Measurements from ENCODE around the gene ZSWIM1. TPM values are rescaled to one million over a fixed set of nuclear protein-coding genes. Genes with fewer than 3 reads are reported as not detected.

The ZSWIM1 gene
- total and polyA plus RNA-seq, 2 of the 13 experiments (the other 11 are each of a cell fraction or from before 2014, with no cell fraction given): 9.5 to 11.7 TPM

DNA sequence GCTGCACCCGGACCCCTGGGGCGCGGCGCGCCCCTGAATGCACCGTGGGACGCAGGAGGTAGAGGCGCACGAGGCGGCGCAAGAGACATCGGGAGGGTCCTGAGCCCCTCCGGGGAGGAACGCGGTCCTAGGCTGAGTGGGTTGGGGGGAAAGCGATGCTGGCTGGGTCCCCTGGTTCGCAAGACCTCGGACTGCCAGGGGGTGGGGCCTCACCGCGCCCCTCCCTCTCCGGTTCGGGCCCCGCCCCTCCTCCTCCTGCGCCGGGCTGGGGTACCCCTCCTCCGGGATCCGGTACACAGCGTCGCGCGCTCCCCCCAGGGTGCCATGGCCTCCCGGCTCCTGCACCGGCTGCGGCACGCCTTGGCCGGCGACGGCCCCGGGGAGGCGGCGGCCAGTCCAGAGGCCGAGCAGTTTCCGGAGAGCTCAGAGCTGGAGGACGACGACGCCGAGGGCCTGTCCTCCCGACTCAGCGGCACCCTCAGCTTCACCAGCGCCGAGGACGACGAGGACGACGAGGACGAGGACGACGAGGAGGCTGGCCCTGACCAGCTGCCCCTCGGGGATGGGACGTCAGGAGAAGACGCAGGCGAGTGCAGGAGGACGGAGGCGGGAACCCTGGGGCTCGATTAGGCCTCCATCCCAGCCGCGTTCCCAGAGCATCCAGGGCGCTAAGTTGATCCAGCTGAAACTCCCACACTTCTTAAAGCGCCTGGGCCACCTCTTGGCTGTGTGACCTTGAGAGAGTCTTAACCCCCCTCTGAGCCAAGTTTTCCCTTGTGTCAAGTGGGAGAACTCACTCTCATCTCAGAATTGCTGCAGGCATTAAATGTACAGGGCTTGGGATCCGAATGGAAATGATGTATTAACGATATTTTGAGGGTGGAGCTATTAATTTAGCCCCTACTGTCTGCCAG is 46.9 kb upstream of the ZSWIM1 start (continued):
- TF ChIP-seq, protein P1, sequence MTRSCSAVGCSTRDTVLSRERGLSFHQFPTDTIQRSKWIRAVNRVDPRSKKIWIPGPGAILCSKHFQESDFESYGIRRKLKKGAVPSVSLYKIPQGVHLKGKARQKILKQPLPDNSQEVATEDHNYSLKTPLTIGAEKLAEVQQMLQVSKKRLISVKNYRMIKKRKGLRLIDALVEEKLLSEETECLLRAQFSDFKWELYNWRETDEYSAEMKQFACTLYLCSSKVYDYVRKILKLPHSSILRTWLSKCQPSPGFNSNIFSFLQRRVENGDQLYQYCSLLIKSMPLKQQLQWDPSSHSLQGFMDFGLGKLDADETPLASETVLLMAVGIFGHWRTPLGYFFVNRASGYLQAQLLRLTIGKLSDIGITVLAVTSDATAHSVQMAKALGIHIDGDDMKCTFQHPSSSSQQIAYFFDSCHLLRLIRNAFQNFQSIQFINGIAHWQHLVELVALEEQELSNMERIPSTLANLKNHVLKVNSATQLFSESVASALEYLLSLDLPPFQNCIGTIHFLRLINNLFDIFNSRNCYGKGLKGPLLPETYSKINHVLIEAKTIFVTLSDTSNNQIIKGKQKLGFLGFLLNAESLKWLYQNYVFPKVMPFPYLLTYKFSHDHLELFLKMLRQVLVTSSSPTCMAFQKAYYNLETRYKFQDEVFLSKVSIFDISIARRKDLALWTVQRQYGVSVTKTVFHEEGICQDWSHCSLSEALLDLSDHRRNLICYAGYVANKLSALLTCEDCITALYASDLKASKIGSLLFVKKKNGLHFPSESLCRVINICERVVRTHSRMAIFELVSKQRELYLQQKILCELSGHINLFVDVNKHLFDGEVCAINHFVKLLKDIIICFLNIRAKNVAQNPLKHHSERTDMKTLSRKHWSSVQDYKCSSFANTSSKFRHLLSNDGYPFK (CRISPR knock-in tag; IDR thresholded peaks at IDR 0.05; ENCODE audit: borderline replicate concordance): peak; percentile 15; the same call in 1 of the 2 replicates
- TF ChIP-seq SRSF9 (IDR thresholded peaks at IDR 0.05; ENCODE audit: borderline replicate concordance, insufficient read depth, low read depth, low read length, poor library complexity, severe bottlenecking) (no peak), ZNF121 (CRISPR knock-in tag; IDR thresholded peaks at IDR 0.05) (no peak), CTCF (CRISPR knock-in tag; IDR thresholded peaks at IDR 0.05) (0 out of 2 replicates have a peak, but pooled peaks have one; percentile 13), PRDM4 (CRISPR knock-in tag; IDR thresholded peaks at IDR 0.05; ENCODE audit: borderline replicate concordance) (no peak), ZNF17 (CRISPR knock-in tag; IDR thresholded peaks at IDR 0.05) (no peak), SAP130 (CRISPR knock-in tag; IDR thresholded peaks at IDR 0.05; ENCODE audit: low read depth) (peak; percentile 64), NFIC (IDR thresholded peaks at IDR 0.05; ENCODE audit: low read length) (no peak), RCOR2 (CRISPR knock-in tag; IDR thresholded peaks at IDR 0.05) (peak; percentile 46), HIVEP1 (CRISPR knock-in tag; IDR thresholded peaks at IDR 0.05) (peak; percentile 71), ZNF484 (CRISPR knock-in tag; IDR thresholded peaks at IDR 0.05; ENCODE audit: borderline replicate concordance, low read depth) (no peak), ESRRA (CRISPR knock-in tag; IDR thresholded peaks at IDR 0.05; ENCODE audit: low read depth) (peak; percentile 78; the same call in 1 of the 2 replicates), MED1 (CRISPR knock-in tag; IDR thresholded peaks at IDR 0.05) (0 out of 2 replicates have a peak, but pooled peaks have one; percentile 16), ASH2L (IDR thresholded peaks at IDR 0.05; ENCODE audit: insufficient read length, low read depth, low read length) (peak; percentile 65)
- TF ChIP-seq, protein P2, sequence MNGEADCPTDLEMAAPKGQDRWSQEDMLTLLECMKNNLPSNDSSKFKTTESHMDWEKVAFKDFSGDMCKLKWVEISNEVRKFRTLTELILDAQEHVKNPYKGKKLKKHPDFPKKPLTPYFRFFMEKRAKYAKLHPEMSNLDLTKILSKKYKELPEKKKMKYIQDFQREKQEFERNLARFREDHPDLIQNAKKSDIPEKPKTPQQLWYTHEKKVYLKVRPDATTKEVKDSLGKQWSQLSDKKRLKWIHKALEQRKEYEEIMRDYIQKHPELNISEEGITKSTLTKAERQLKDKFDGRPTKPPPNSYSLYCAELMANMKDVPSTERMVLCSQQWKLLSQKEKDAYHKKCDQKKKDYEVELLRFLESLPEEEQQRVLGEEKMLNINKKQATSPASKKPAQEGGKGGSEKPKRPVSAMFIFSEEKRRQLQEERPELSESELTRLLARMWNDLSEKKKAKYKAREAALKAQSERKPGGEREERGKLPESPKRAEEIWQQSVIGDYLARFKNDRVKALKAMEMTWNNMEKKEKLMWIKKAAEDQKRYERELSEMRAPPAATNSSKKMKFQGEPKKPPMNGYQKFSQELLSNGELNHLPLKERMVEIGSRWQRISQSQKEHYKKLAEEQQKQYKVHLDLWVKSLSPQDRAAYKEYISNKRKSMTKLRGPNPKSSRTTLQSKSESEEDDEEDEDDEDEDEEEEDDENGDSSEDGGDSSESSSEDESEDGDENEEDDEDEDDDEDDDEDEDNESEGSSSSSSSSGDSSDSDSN (CRISPR knock-in tag; IDR thresholded peaks at IDR 0.05): peak; percentile 69
- TF ChIP-seq, protein P3, sequence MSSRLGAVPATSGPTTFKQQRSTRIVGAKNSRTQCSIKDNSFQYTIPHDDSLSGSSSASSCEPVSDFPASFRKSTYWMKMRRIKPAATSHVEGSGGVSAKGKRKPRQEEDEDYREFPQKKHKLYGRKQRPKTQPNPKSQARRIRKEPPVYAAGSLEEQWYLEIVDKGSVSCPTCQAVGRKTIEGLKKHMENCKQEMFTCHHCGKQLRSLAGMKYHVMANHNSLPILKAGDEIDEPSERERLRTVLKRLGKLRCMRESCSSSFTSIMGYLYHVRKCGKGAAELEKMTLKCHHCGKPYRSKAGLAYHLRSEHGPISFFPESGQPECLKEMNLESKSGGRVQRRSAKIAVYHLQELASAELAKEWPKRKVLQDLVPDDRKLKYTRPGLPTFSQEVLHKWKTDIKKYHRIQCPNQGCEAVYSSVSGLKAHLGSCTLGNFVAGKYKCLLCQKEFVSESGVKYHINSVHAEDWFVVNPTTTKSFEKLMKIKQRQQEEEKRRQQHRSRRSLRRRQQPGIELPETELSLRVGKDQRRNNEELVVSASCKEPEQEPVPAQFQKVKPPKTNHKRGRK (CRISPR knock-in tag; IDR thresholded peaks at IDR 0.05): no peak; the same call in 1 of the 2 replicates
